ENCODE measurements around the gene PRSS57.

PRSS57 gene

DNA sequence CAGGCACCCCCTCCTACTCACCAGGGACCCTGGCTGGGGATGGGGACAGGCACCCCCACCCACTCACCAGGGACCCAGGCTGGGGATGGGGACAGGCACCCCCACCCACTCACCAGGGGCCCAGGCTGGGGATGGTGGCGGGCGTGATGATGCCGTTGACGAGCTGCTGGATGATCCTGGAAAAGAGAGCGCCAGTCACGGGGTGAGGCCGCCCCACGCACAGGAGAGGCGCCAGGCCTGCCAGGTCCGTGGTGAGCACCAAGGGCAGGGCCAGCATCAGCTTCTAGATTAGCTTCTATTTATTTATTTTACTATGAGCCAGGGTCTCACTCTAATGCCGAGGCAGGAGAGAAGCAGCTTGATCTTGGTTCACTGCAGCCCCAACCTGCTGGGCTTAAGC is 45.1 kb downstream of the PRSS57 start:
- POLR2A ChIA-PET = no interaction called here
- Histone ChIP-seq H3K4me3 (ENCODE audit: low read depth, low read length) (no peak overlapping the region), H3K9me3 (ENCODE audit: control insufficient read depth, insufficient read depth, low read depth, low read length) (no peaks in the 10 kb centered on the region), H3K27ac (ENCODE audit: extremely low read depth, low read depth, low read length) (no peak overlapping the region), H3K4me1 (ENCODE audit: control insufficient read depth, insufficient read depth, low read length) (no peaks in the 10 kb centered on the region), H3K36me3 (ENCODE audit: control insufficient read depth in 2 of 2, insufficient read depth in 1 of 2, low read length in 2 of 2) (peaks cover 11 to 85% of the 10 kb centered on the region in 2 experiments; a peak in 2 of 3 replicates)
- CTCF ChIA-PET = no interaction called here
- no peak for TF ChIP-seq KLF10 (tag by site-specific recombination; IDR thresholded peaks at IDR 0.05)
- no peak for TF ChIP-seq HOXC10 (CRISPR knock-in tag; IDR thresholded peaks at IDR 0.05)
- TF ChIP-seq ZBTB48 (tag by site-specific recombination; IDR thresholded peaks at IDR 0.05) = no peak
- TF ChIP-seq, protein P1, sequence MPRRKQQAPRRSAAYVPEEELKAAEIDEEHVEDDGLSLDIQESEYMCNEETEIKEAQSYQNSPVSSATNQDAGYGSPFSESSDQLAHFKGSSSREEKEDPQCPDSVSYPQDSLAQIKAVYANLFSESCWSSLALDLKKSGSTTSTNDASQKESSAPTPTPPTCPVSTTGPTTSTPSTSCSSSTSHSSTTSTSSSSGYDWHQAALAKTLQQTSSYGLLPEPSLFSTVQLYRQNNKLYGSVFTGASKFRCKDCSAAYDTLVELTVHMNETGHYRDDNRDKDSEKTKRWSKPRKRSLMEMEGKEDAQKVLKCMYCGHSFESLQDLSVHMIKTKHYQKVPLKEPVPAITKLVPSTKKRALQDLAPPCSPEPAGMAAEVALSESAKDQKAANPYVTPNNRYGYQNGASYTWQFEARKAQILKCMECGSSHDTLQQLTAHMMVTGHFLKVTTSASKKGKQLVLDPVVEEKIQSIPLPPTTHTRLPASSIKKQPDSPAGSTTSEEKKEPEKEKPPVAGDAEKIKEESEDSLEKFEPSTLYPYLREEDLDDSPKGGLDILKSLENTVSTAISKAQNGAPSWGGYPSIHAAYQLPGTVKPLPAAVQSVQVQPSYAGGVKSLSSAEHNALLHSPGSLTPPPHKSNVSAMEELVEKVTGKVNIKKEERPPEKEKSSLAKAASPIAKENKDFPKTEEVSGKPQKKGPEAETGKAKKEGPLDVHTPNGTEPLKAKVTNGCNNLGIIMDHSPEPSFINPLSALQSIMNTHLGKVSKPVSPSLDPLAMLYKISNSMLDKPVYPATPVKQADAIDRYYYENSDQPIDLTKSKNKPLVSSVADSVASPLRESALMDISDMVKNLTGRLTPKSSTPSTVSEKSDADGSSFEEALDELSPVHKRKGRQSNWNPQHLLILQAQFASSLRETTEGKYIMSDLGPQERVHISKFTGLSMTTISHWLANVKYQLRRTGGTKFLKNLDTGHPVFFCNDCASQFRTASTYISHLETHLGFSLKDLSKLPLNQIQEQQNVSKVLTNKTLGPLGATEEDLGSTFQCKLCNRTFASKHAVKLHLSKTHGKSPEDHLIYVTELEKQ (tag by site-specific recombination; IDR thresholded peaks at IDR 0.05; ENCODE audit: borderline replicate concordance) = no peak
- TF ChIP-seq ZNF341 (tag by site-specific recombination; IDR thresholded peaks at IDR 0.05; ENCODE audit: low read depth) = no peak
- peak; percentile 18; the same call in 1 of the 2 replicates for TF ChIP-seq GLIS1 (tag by site-specific recombination; IDR thresholded peaks at IDR 0.05)
- TF ChIP-seq ZFHX2 (tag by site-specific recombination; conservative IDR thresholded peaks at IDR 0.05) = peak; percentile 24; the same call in 1 of the 2 replicates

DNA sequence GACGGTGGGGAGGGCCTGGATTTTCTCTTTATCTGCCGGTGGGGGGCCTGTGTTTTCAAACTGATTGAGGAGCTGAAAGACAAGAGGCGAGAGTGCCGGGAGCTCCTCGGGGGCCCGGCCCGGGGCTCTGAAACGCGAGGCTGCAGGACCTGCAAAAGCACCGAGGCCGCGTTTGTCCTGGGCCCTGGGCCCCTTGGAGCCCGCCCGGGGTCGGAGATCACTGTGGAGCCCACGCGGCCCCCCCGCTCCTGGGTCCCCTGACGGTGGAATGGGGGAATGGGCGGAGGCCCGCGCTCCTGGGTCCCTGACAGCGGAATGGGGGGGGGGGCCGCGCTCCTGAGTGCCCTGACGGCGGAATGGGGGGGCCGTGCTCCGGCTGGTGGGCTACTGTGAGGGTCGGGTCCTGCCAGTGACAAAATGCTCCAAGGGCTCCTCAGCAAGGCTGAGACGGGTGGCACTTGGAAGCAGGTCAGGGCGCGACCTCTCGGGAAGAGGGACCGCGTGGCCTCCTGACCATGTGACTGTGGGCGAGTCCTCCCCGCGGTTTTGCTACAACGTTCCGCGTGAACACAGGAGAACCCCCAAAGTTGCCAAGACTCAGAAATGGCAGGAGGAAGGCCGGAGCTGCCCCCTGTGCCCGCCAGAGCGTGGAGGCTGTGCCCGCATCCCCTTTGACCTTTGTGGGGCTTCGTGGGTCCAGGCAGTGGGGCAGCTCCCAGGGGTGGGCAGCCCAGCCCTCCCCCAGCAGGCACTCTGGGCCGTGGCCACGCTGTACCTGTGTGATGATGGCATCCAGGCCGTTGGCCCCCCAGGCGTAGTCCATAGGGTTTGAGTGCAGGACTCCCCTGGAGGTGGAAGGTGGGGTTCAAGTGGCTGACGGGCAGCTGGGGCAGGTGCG is 46.1 kb downstream of the PRSS57 start:
- H3K4me1 ChIP-seq (ENCODE audit: control insufficient read depth, insufficient read depth, low read length) = no peaks in the 10 kb centered on the region
- H3K4me3 ChIP-seq (ENCODE audit: low read depth, low read length) = no peak overlapping the region
- H3K27ac ChIP-seq (ENCODE audit: extremely low read depth, low read depth, low read length) = no peak overlapping the region
- no peak for TF ChIP-seq SP7 (tag by site-specific recombination; IDR thresholded peaks at IDR 0.05)
- TF ChIP-seq, protein P2, sequence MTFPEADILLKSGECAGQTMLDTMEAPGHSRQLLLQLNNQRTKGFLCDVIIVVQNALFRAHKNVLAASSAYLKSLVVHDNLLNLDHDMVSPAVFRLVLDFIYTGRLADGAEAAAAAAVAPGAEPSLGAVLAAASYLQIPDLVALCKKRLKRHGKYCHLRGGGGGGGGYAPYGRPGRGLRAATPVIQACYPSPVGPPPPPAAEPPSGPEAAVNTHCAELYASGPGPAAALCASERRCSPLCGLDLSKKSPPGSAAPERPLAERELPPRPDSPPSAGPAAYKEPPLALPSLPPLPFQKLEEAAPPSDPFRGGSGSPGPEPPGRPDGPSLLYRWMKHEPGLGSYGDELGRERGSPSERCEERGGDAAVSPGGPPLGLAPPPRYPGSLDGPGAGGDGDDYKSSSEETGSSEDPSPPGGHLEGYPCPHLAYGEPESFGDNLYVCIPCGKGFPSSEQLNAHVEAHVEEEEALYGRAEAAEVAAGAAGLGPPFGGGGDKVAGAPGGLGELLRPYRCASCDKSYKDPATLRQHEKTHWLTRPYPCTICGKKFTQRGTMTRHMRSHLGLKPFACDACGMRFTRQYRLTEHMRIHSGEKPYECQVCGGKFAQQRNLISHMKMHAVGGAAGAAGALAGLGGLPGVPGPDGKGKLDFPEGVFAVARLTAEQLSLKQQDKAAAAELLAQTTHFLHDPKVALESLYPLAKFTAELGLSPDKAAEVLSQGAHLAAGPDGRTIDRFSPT (tag by site-specific recombination; IDR thresholded peaks at IDR 0.05) = peak; percentile 51; the same call in 1 of the 2 replicates
- H3K36me3 ChIP-seq (ENCODE audit: control insufficient read depth in 2 of 2, insufficient read depth in 1 of 2, low read length in 2 of 2) = peaks cover 5 to 81% of the 10 kb centered on the region in 2 experiments; a peak in 2 of 3 replicates
- ChIA-PET CTCF (no interaction called here), POLR2A (no interaction called here)
- no peaks in the 10 kb centered on the region for H3K9me3 ChIP-seq (ENCODE audit: control insufficient read depth, insufficient read depth, low read depth, low read length)

DNA sequence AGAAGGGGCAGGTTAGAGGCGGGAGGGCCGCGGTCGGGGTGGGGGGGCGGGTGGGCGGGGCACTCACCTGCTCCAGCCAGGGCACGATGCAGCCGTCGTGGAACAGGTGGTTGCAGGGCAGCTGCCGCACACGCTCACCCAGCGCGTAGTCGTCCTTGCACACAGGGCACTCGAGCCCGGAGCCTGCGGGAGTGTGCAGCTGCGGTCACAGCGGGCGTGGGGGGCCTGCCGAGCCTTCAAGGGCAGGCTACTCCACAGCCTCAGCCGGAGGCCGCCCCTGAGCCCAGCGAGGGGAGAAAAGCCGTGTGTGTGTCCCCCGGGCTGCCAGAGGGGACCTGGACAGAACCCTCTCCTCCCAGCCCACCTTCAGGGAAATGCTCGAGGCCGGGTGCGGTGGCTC is 46.9 kb downstream of the PRSS57 start:
- TF ChIP-seq YY1 (tag by site-specific recombination; IDR thresholded peaks at IDR 0.05) = no peak
- TF ChIP-seq, protein P3, sequence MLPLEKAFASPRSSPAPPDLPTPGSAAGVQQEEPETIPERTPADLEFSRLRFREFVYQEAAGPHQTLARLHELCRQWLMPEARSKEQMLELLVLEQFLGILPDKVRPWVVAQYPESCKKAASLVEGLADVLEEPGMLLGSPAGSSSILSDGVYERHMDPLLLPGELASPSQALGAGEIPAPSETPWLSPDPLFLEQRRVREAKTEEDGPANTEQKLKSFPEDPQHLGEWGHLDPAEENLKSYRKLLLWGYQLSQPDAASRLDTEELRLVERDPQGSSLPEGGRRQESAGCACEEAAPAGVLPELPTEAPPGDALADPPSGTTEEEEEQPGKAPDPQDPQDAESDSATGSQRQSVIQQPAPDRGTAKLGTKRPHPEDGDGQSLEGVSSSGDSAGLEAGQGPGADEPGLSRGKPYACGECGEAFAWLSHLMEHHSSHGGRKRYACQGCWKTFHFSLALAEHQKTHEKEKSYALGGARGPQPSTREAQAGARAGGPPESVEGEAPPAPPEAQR (tag by site-specific recombination; IDR thresholded peaks at IDR 0.05) = no peak
- TF ChIP-seq ZNF660 (tag by site-specific recombination; IDR thresholded peaks at IDR 0.05) = no peak
- 0 out of 2 replicates have a peak, but pooled peaks have one; percentile 50 for TF ChIP-seq BCL11B (tag by site-specific recombination; IDR thresholded peaks at IDR 0.05; ENCODE audit: low read depth)
- TF ChIP-seq ZNF133 (tag by site-specific recombination; IDR thresholded peaks at IDR 0.05) = no peak
- no peak for TF ChIP-seq ZBTB21 (tag by site-specific recombination; IDR thresholded peaks at IDR 0.05)
- no peak overlapping the region for H3K27ac ChIP-seq (ENCODE audit: extremely low read depth, low read depth, low read length)
- peaks cover 5 to 73% of the 10 kb centered on the region in 2 experiments; a peak in 2 of 3 replicates for H3K36me3 ChIP-seq (ENCODE audit: control insufficient read depth in 2 of 2, insufficient read depth in 1 of 2, low read length in 2 of 2)
- H3K9me3 ChIP-seq (ENCODE audit: control insufficient read depth, insufficient read depth, low read depth, low read length) = no peaks in the 10 kb centered on the region
- CTCF ChIA-PET = no interaction called here
- no peaks in the 10 kb centered on the region for H3K4me1 ChIP-seq (ENCODE audit: control insufficient read depth, insufficient read depth, low read length)
- H3K4me3 ChIP-seq (ENCODE audit: low read depth, low read length) = no peak overlapping the region
- POLR2A ChIA-PET = no interaction called here
